HG03432 (cell line): ENCODE data around the gene FCGR3B.
"Not testable (repeated sequence)": the region's sequence is repeated elsewhere in the genome, so short reads cannot be mapped to it uniquely, and the experiment has no call there.

Experiments
- ATAC-seq: cut with Tn5 transposase; IDR thresholded peaks from one replicate; pipeline ENCODE4 v1.9.1; 2021; ENCODE audit warnings: mild to moderate bottlenecking, moderate library complexity; ENCODE audit not compliant: unreplicated experiment

The FCGR3B gene

GRCh38 chr1:161631076-161631475 is at the start of gene FCGR3B:
Gene FCGR3B, minus strand, starts transcription at chr1:161631176. Its CDS starts 82 bp downstream, at chr1:161631094.
- ATAC-seq = no peak

GRCh38 chr1:161678500-161678899 is 47.5 kb upstream of the FCGR3B start:
- no peak for ATAC-seq

GRCh38 chr1:161676958-161677689 is 46.1 kb upstream of the FCGR3B start:
- no peak for ATAC-seq

- ATAC-seq = no peak
These were observed 45.5 kb upstream of the FCGR3B start for GRCh38 chr1:161676441-161676840.

- not testable (repeated sequence) for ATAC-seq
These were observed 43.9 kb upstream of the FCGR3B start for GRCh38 chr1:161674908-161675307.

GRCh38 chr1:161674447-161674846 is 43.5 kb upstream of the FCGR3B start:
- ATAC-seq = not testable (repeated sequence)

GRCh38 chr1:161673437-161673836 is 42.5 kb upstream of the FCGR3B start:
- ATAC-seq = not testable (repeated sequence)

- not testable (repeated sequence) for ATAC-seq
These were observed 40.4 kb upstream of the FCGR3B start for GRCh38 chr1:161671045-161672020.

- not testable (repeated sequence) for ATAC-seq
These were observed 33.7 kb upstream of the FCGR3B start for GRCh38 chr1:161664689-161665088.

GRCh38 chr1:161663569-161663968 is 32.6 kb upstream of the FCGR3B start:
- peak; percentile 16 for ATAC-seq

GRCh38 chr1:161662684-161663339 is 31.8 kb upstream of the FCGR3B start, which contains the start of gene FCGR2B:
Gene FCGR2B, plus strand, starts transcription at chr1:161663143. Its CDS starts 99 bp downstream, at chr1:161663242.
- ATAC-seq = peak; percentile 80

GRCh38 chr1:161661660-161662311 is 30.8 kb upstream of the FCGR3B start:
- ATAC-seq = not testable (repeated sequence)

GRCh38 chr1:161658524-161658923 is 27.5 kb upstream of the FCGR3B start:
- ATAC-seq = not testable (repeated sequence)

- not testable (repeated sequence) for ATAC-seq
These were observed 23.0 kb upstream of the FCGR3B start for GRCh38 chr1:161653971-161654370.

GRCh38 chr1:161653541-161653940 is 22.6 kb upstream of the FCGR3B start:
- ATAC-seq = not testable (repeated sequence)

- peak; percentile 45 for ATAC-seq
These were observed 16.8 kb upstream of the FCGR3B start for GRCh38 chr1:161647507-161648360.

GRCh38 chr1:161644855-161645254 is 13.9 kb upstream of the FCGR3B start:
- ATAC-seq = not testable (repeated sequence)

- not testable (repeated sequence) for ATAC-seq
These were observed 12.7 kb upstream of the FCGR3B start for GRCh38 chr1:161643481-161644208.

GRCh38 chr1:161642697-161643096 is 11.7 kb upstream of the FCGR3B start:
- not testable (repeated sequence) for ATAC-seq
